Transverse colon (tissue), 4 donors: ENCODE measurements around the gene RPS4Y1. TPM values are rescaled to one million over a fixed set of nuclear protein-coding genes. Genes with fewer than 3 reads are reported as not detected.

Experiments
- DNase-seq: peaks from one replicate; pipeline ENCODE4 v3.0.0-alpha.2; 2019
- H3K27ac ChIP-seq, 4 donors: fragments of 200-600 bp; sonication (generic); 2 replicates each; pipeline ENCODE4 v1.5.1; 2016 to 2018; ENCODE audit warnings: inconsistent platforms in 4 of 4
- H3K27me3 ChIP-seq: fragments of 200-600 bp; sonication (generic); 2 replicates; pipeline ENCODE4 v1.5.1; 2017; ENCODE audit warnings: inconsistent platforms
- H3K36me3 ChIP-seq, 4 donors: fragments of 200-600 bp; sonication (generic); 2 replicates each; pipeline ENCODE4 v1.5.1; 2017 to 2019; ENCODE audit warnings: inconsistent platforms in 4 of 4
- H3K4me1 ChIP-seq, 4 donors: fragments of 200-600 bp; sonication (generic); 2 replicates each; pipeline ENCODE4 v1.5.1; 2017 to 2020; ENCODE audit warnings: inconsistent platforms in 4 of 4
- H3K4me3 ChIP-seq, 4 donors: fragments of 200-600 bp; sonication (generic); 1 replicate in 1 of 4; 2 replicates in 3 of 4; pipeline versions ENCODE4 v1.5.1 to v1.6.1; 2017 to 2019; ENCODE audit warnings: inconsistent platforms in 4 of 4
- H3K9me3 ChIP-seq, 2 donors: fragments of 200-600 bp; sonication (generic); 2 replicates each; pipeline ENCODE4 v1.5.1; 2017 to 2019; ENCODE audit warnings: inconsistent platforms in 2 of 2
- CTCF ChIP-seq, 5 experiments: fragments of 200-600 bp in 3 of 5; fragments of 450-650 bp in 2 of 5; sonication (generic) in 3 of 5; IDR thresholded peaks; 1 replicate in 2 of 5; 2 replicates in 3 of 5; pipeline ENCODE4 v1.5.1; 2016 to 2017; ENCODE audit warnings: antibody characterized with exemption in 5 of 5, inconsistent platforms in 3 of 5, mild to moderate bottlenecking in 2 of 5, moderate library complexity in 1 of 5
- EP300 ChIP-seq: sonication (generic); formaldehyde crosslinking; IDR thresholded peaks from one replicate; pipeline ENCODE4 v1.6.1; 2017; ENCODE audit warnings: antibody characterized with exemption, low read depth
- POLR2A ChIP-seq: fragments of 450-650 bp; IDR thresholded peaks from one replicate; pipeline ENCODE4 v1.6.1; 2016; ENCODE audit warnings: antibody characterized with exemption, mild to moderate bottlenecking, moderate library complexity
- POLR2AphosphoS5 ChIP-seq, 3 donors: sonication (generic); formaldehyde crosslinking; IDR thresholded peaks; one replicate each; pipeline ENCODE4 v1.6.1; 2016; ENCODE audit warnings: antibody characterized with exemption in 3 of 3
- WGBS, 2 donors: methylation state at CpG; one replicate each; pipeline ENCODE4 v1.1.5; 2018; ENCODE audit warnings: low coverage in 1 of 2; 5-methylcytosine and 5-hydroxymethylcytosine counted together
- in situ Hi-C, 4 donors: fragments of 200-750 bp; cut with MboI; loops; one replicate each; pipeline versions ENCODE4 v1.15.0 to v1.15.1; 2017; ENCODE audit warnings: low sequenced_read_pairs in 3 of 4, low pct_ligation_motif_present in 1 of 4, low pct_unique_long_range_greater_than_20kb in 1 of 4
- intact Hi-C: fragments of 100-400 bp; cut with DNase I; formaldehyde crosslinking; loops from one replicate; pipeline ENCODE4 v1.15.1; 2023; ENCODE audit warnings: low total_unique reads
- total RNA-seq, 4 donors: library from RNA; depleted of rRNA; stranded (reverse); fragments of >200 nt; gene quantifications; one replicate each; pipeline ENCODE4 v1.1.0, GENCODE V29; 2016

The RPS4Y1 gene
- total RNA-seq, 4 donors from 2014 or later: 125 to 177 TPM; not detected in 2

- no peak for TF ChIP-seq POLR2AphosphoS5 (IDR thresholded peaks at IDR 0.05)
- no peak for TF ChIP-seq POLR2A
- TF ChIP-seq EP300: no peak
- no peak for TF ChIP-seq CTCF (IDR thresholded peaks at IDR 0.05)
- no peak for DNase-seq
- 93% methylated on average over 3 of the region's 6 CpGs; no CpG with 5 or more reads in 1 of the 2 donors for WGBS, 2 donors
- in situ Hi-C loops (no loop called here), intact Hi-C loops (no loop called here)
- Histone ChIP-seq H3K9me3 (no peaks in the 10 kb centered on the region), H3K36me3 (no peaks in the 10 kb centered on the region), H3K4me3 (no peak overlapping the region), H3K27ac (peak overlapping the region in 1 of 4 donors; percentile 9), H3K27me3 (no peaks in the 10 kb centered on the region), H3K4me1 (peaks cover 0 to 5% (median 2%) of the 10 kb centered on the region in 4 donors)
Observed at GRCh38 chrY:2854145-2854774, 12.9 kb downstream of the RPS4Y1 start.

GRCh38 chrY:2857068-2857467 lies 15.7 kb downstream of the RPS4Y1 start:
- no peak for DNase-seq
- H3K27me3 ChIP-seq: no peaks in the 10 kb centered on the region
- in situ Hi-C loops: no loop called here
- no peak for TF ChIP-seq POLR2AphosphoS5 (IDR thresholded peaks at IDR 0.05)
- no peak for TF ChIP-seq EP300
- no peak for TF ChIP-seq POLR2A
- H3K36me3 ChIP-seq: no peaks in the 10 kb centered on the region
- H3K4me1 ChIP-seq: peaks cover 0 to 5% (median 0%) of the 10 kb centered on the region in 4 donors
- H3K9me3 ChIP-seq: no peaks in the 10 kb centered on the region
- 92% methylated on average over 4 of the region's 5 CpGs; no CpG with 5 or more reads in 1 of the 2 donors for WGBS, 2 donors
- no peak overlapping the region for H3K4me3 ChIP-seq
- H3K27ac ChIP-seq: no peak overlapping the region
- intact Hi-C loops: no loop called here

- peaks cover 0 to 5% (median 0%) of the 10 kb centered on the region in 4 donors for H3K4me1 ChIP-seq
- H3K9me3 ChIP-seq: no peaks in the 10 kb centered on the region
- 100% methylated on average over 1 of the region's 4 CpGs; no CpG with 5 or more reads in 1 of the 2 donors for WGBS, 2 donors
- TF ChIP-seq CTCF (IDR thresholded peaks at IDR 0.05): no peak
- TF ChIP-seq POLR2AphosphoS5 (IDR thresholded peaks at IDR 0.05): no peak
- TF ChIP-seq POLR2A: no peak
- TF ChIP-seq EP300: no peak
- intact Hi-C loops: no loop called here
- H3K27me3 ChIP-seq: no peaks in the 10 kb centered on the region
- H3K27ac ChIP-seq: no peak overlapping the region
- no peak for DNase-seq
- no peaks in the 10 kb centered on the region for H3K36me3 ChIP-seq
- H3K4me3 ChIP-seq: no peak overlapping the region
- in situ Hi-C loops: no loop called here
Observed at GRCh38 chrY:2857686-2858085, 16.3 kb downstream of the RPS4Y1 start.

GRCh38 chrY:2859782-2860181 lies 18.4 kb downstream of the RPS4Y1 start:
- Histone ChIP-seq H3K4me1 (peaks cover 0 to 5% (median 0%) of the 10 kb centered on the region in 4 donors), H3K27ac (peak overlapping the region in 1 of 4 donors; percentile 6), H3K4me3 (no peak overlapping the region), H3K9me3 (no peaks in the 10 kb centered on the region), H3K36me3 (no peaks in the 10 kb centered on the region), H3K27me3 (no peaks in the 10 kb centered on the region)
- in situ Hi-C loops: no loop called here
- intact Hi-C loops: no loop called here
- 70% methylated on average over 2 of the region's 4 CpGs; no CpG with 5 or more reads in 1 of the 2 donors for WGBS, 2 donors
- TF ChIP-seq POLR2AphosphoS5 (IDR thresholded peaks at IDR 0.05) (no peak), POLR2A (no peak), CTCF (IDR thresholded peaks at IDR 0.05) (no peak), EP300 (no peak)
- no peak for DNase-seq
